CD4-positive, alpha-beta T cell treated with Interleukin-21 for 1 hour (primary cell): ENCODE measurements around the gene TSC2.
"Not testable (repeated sequence)": the region's sequence is repeated elsewhere in the genome, so short reads cannot be mapped to it uniquely, and the experiment has no call there.

ENCODE experiments used
- DNase-seq: peaks from one replicate; pipeline ENCODE4 v3.0.0-alpha.2; 2020

TSC2 gene

GRCh38 chr16:2087748-2088631, 40.2 kb downstream of the TSC2 start:
- DNase-seq: no peak

- no peak for DNase-seq
Measured at GRCh38 chr16:2088759-2089358, 41.1 kb downstream of the TSC2 start.

- DNase-seq: no peak
Measured at GRCh38 chr16:2089706-2090480, 42.1 kb downstream of the TSC2 start.

- DNase-seq: no peak
Measured at GRCh38 chr16:2090481-2090776, 42.6 kb downstream of the TSC2 start.

GRCh38 chr16:2090777-2091546, 43.2 kb downstream of the TSC2 start:
- DNase-seq: peak; percentile 46

GRCh38 chr16:2091547-2092255, 43.9 kb downstream of the TSC2 start:
- no peak for DNase-seq

- DNase-seq: no peak
Measured at GRCh38 chr16:2092256-2092620, 44.5 kb downstream of the TSC2 start.

GRCh38 chr16:2092866-2093265, 45.1 kb downstream of the TSC2 start:
- no peak for DNase-seq

GRCh38 chr16:2093793-2094192, 46.0 kb downstream of the TSC2 start:
- no peak for DNase-seq

GRCh38 chr16:2095315-2095853, 47.6 kb downstream of the TSC2 start:
- no peak for DNase-seq

GRCh38 chr16:2095918-2096582, 48.3 kb downstream of the TSC2 start:
- no peak for DNase-seq

- DNase-seq: no peak
Measured at GRCh38 chr16:2096853-2097595, 49.2 kb downstream of the TSC2 start.

GRCh38 chr16:2097689-2098088, 49.9 kb downstream of the TSC2 start:
- not testable (repeated sequence) for DNase-seq

- not testable (repeated sequence) for DNase-seq
Measured at GRCh38 chr16:2101581-2101980, 53.8 kb downstream of the TSC2 start.

GRCh38 chr16:2102471-2102870, 54.7 kb downstream of the TSC2 start:
- no peak for DNase-seq

- not testable (repeated sequence) for DNase-seq
Measured at GRCh38 chr16:2104464-2104863, 56.7 kb downstream of the TSC2 start.

GRCh38 chr16:2105291-2105690, 57.5 kb downstream of the TSC2 start:
- not testable (repeated sequence) for DNase-seq

- not testable (repeated sequence) for DNase-seq
Measured at GRCh38 chr16:2105769-2106168, 58.0 kb downstream of the TSC2 start.

GRCh38 chr16:2106211-2106610, 58.4 kb downstream of the TSC2 start:
- not testable (repeated sequence) for DNase-seq

GRCh38 chr16:2107121-2107790, 59.5 kb downstream of the TSC2 start:
- DNase-seq: not testable (repeated sequence)
